HCT116 (cell line): Measurements from ENCODE around the gene BRAP. TPM values are rescaled to one million over a fixed set of nuclear protein-coding genes. Genes with fewer than 3 reads are reported as not detected.

Source experiments
- ATAC-seq: fragments of 200-7000 bp; cut with Tn5 transposase; 2 replicates; pipeline ENCODE4 v1.9.1; 2020; ENCODE audit warnings: mild to moderate bottlenecking, moderate library complexity
- BruUV-seq: library from RNA; stranded (reverse); fragments of 400-500 nt; replicated peaks from 2 replicates; lab custom pipeline; 2021; lab: Mats Ljungman, UMichigan
- CTCF ChIA-PET: fragments of 300-600 bp; sonication (Branson Sonifier 250); formaldehyde crosslinking; loops from one replicate; lab custom pipeline; 2021; ENCODE audit warnings: antibody characterized with exemption; lab: Charles Lee
- POLR2A ChIA-PET: fragments of 300-600, 350-600 bp; sonication (Branson Sonifier 250); formaldehyde crosslinking; loops from one replicate; lab custom pipeline; 2021; ENCODE audit warnings: antibody characterized with exemption; lab: Charles Lee
- RAD21 ChIA-PET, 2 experiments: fragments of 300-600 bp; sonication (Branson Sonifier 250); formaldehyde crosslinking; loops; one replicate each; lab custom pipeline; 2023; ENCODE audit warnings: low total read pairs in 2 of 2; ENCODE audit not compliant: uncharacterized antibody in 2 of 2, unreplicated experiment in 2 of 2, low non-redundant PET in 1 of 2; lab: Charles Lee
- DNase-seq: peaks from one replicate; pipeline ENCODE4 v3.0.0-alpha.2; 2010; ENCODE audit warnings: low read depth, low spot score
- H2AFZ ChIP-seq: fragments of 200-600 bp; shearing (Covaris generic), sonication (generic); 2 replicates; pipeline ENCODE4 v1.6.1; 2017; ENCODE audit warnings: low read depth, mixed run types, mixed read lengths, antibody characterized with exemption, low read length; ENCODE audit not compliant: poor library complexity, severe bottlenecking
- H3K27ac ChIP-seq: 2 replicates; pipeline ENCODE4 v1.5.1; 2012; ENCODE audit warnings: low read depth, low read length
- H3K27me3 ChIP-seq: fragments of 200-600 bp; sonication (generic); 2 replicates; pipeline ENCODE4 v1.6.1; 2016; ENCODE audit warnings: mixed run types, low read length, mixed read lengths; ENCODE audit not compliant: insufficient read depth
- H3K36me3 ChIP-seq, 2 experiments: fragments of 200-500 bp in 1 of 2; fragments of 200-600 bp in 1 of 2; sonication (Bioruptor generic) in 1 of 2; sonication (generic) in 1 of 2; 2 replicates each; pipeline versions ENCODE4 v1.5.1 to v1.6.1; 2014 to 2016; ENCODE audit warnings: low read length in 2 of 2, inconsistent platforms in 1 of 2, mixed read lengths in 1 of 2, mixed run types in 1 of 2; ENCODE audit not compliant: insufficient read depth in 2 of 2, control insufficient read depth in 1 of 2
- H3K4me1 ChIP-seq, 2 experiments: fragments of 200-600 bp in 1 of 2; sonication (generic) in 1 of 2; 2 replicates each; pipeline versions ENCODE4 v1.5.1 to v1.6.1; 2012 to 2017; ENCODE audit warnings: low read length in 2 of 2, inconsistent platforms in 1 of 2, mild to moderate bottlenecking in 1 of 2, mixed read lengths in 1 of 2, mixed run types in 1 of 2, moderate library complexity in 1 of 2; ENCODE audit not compliant: insufficient read depth in 2 of 2, control insufficient read depth in 1 of 2
- H3K4me2 ChIP-seq: fragments of 200-600 bp; sonication (generic); 2 replicates; pipeline ENCODE4 v1.6.1; 2017; ENCODE audit warnings: mixed run types, low read length, mixed read lengths
- H3K4me3 ChIP-seq, 2 experiments: fragments of 200-600 bp in 1 of 2; sonication (generic) in 1 of 2; replicated peaks in 1 of 2; 2 replicates each; pipeline ENCODE4 v1.5.1; 2011 to 2016; ENCODE audit warnings: low read length in 2 of 2, control low read depth in 1 of 2, low read depth in 1 of 2, mild to moderate bottlenecking in 1 of 2, mixed read lengths in 1 of 2, mixed run types in 1 of 2
- H3K79me2 ChIP-seq: fragments of 200-600 bp; sonication (generic); 2 replicates; pipeline ENCODE4 v1.6.1; 2017; ENCODE audit warnings: mild to moderate bottlenecking, mixed run types, low read length, moderate library complexity, mixed read lengths; ENCODE audit not compliant: insufficient read depth
- H3K9ac ChIP-seq: fragments of 200-600 bp; sonication (generic); 2 replicates; pipeline ENCODE4 v1.6.1; 2016; ENCODE audit warnings: low read length, mixed read lengths
- H3K9me2 ChIP-seq: fragments of 200-600 bp; sonication (generic), shearing (Covaris generic); 2 replicates; pipeline ENCODE4 v1.6.1; 2017; ENCODE audit warnings: mixed run types, mild to moderate bottlenecking, moderate library complexity; ENCODE audit not compliant: insufficient read depth
- H3K9me3 ChIP-seq, 2 experiments: fragments of 200-500 bp in 1 of 2; fragments of 200-600 bp in 1 of 2; sonication (Bioruptor generic) in 1 of 2; sonication (generic) in 1 of 2; 2 replicates each; pipeline ENCODE4 v1.6.1; 2014 to 2017; ENCODE audit warnings: low read length in 2 of 2, mixed read lengths in 2 of 2, inconsistent platforms in 1 of 2, low read depth in 1 of 2, mild to moderate bottlenecking in 1 of 2, mixed run types in 1 of 2, moderate library complexity in 1 of 2; ENCODE audit not compliant: control insufficient read depth in 1 of 2, insufficient read depth in 1 of 2
- H4K20me1 ChIP-seq: fragments of 200-600 bp; sonication (generic), shearing (Covaris generic); 2 replicates; pipeline ENCODE4 v1.6.1; 2017; ENCODE audit warnings: mixed run types, mild to moderate bottlenecking, moderate library complexity; ENCODE audit not compliant: insufficient read depth
- CBX3 ChIP-seq: IDR thresholded peaks from 2 replicates; pipeline ENCODE4 v1.6.1; 2012; ENCODE audit warnings: low read depth
- EGR1 ChIP-seq: IDR thresholded peaks from 2 replicates; pipeline ENCODE4 v1.6.1; 2012; ENCODE audit warnings: low read depth
- EZH2phosphoT487 ChIP-seq: fragments of 200-600 bp; IDR thresholded peaks from 2 replicates; pipeline ENCODE4 v1.6.1; 2018; ENCODE audit warnings: antibody characterized with exemption, borderline replicate concordance
- JUND ChIP-seq: IDR thresholded peaks from 2 replicates; pipeline ENCODE4 v1.6.1; 2012
- POLR2AphosphoS5 ChIP-seq: IDR thresholded peaks from 2 replicates; pipeline ENCODE4 v1.6.1; 2011; ENCODE audit warnings: mild to moderate bottlenecking, low read depth, low read length, moderate library complexity
- RAD21 ChIP-seq: IDR thresholded peaks from 2 replicates; pipeline ENCODE4 v1.6.1; 2012; ENCODE audit warnings: low read depth, mild to moderate bottlenecking
- SIN3A ChIP-seq: IDR thresholded peaks from 2 replicates; pipeline ENCODE4 v1.6.1; 2012; ENCODE audit warnings: low read depth
- SP1 ChIP-seq: IDR thresholded peaks from 2 replicates; pipeline ENCODE4 v1.6.1; 2012; ENCODE audit warnings: low read depth
- SRF ChIP-seq: IDR thresholded peaks from 2 replicates; pipeline ENCODE4 v1.6.1; 2012; ENCODE audit warnings: low read depth
- TCF7L2 ChIP-seq: IDR thresholded peaks from 2 replicates; pipeline ENCODE4 v1.7.0; 2011; ENCODE audit warnings: borderline replicate concordance, inconsistent platforms; ENCODE audit not compliant: insufficient read depth, insufficient read length; ENCODE audit errors: extremely low read depth
- YY1 ChIP-seq: IDR thresholded peaks from 2 replicates; pipeline ENCODE4 v1.6.1; 2011; ENCODE audit warnings: low read length, low read depth, moderate library complexity, mild to moderate bottlenecking; ENCODE audit not compliant: insufficient replicate concordance; ENCODE audit errors: extremely low read depth
- ZFX ChIP-seq: fragments of 450-650 bp; IDR thresholded peaks from 2 replicates; pipeline ENCODE4 v1.6.1; 2017
- intact Hi-C: fragments of 100-400 bp; cut with micrococcal nuclease; formaldehyde crosslinking; loops from 2 replicates; pipeline ENCODE4 v1.10.0; 2022
- total RNA-seq: library from RNA; stranded (reverse); gene quantifications from one replicate; pipeline ENCODE4 v1.2.1, GENCODE V29; 2021; ENCODE audit not compliant: unreplicated experiment
- TF ChIP-seq, protein P1 (sequence below): IDR thresholded peaks from 2 replicates; pipeline ENCODE4 v1.6.1; 2011; ENCODE audit warnings: mild to moderate bottlenecking, low read length, moderate library complexity; ENCODE audit not compliant: insufficient replicate concordance; ENCODE audit errors: extremely low read depth
- TF ChIP-seq, protein P2 (sequence below), 3 experiments: fragments of 200-600 bp in 1 of 3; sonication (generic) in 1 of 3; IDR thresholded peaks in 2 of 3; conservative IDR thresholded peaks in 1 of 3; 2 replicates each; pipeline ENCODE4 v1.5.1; 2012 to 2017; ENCODE audit warnings: low read depth in 2 of 3, low read length in 2 of 3, antibody characterized with exemption in 1 of 3, borderline replicate concordance in 1 of 3, control low read depth in 1 of 3, mild to moderate bottlenecking in 1 of 3, mixed read lengths in 1 of 3, mixed run types in 1 of 3, moderate library complexity in 1 of 3; ENCODE audit not compliant: insufficient read depth in 1 of 3
- TF ChIP-seq, protein P3 (sequence below): IDR thresholded peaks from 2 replicates; pipeline ENCODE4 v1.6.1; 2012; ENCODE audit warnings: low read depth
- TF ChIP-seq, protein P4 (sequence below): IDR thresholded peaks from 2 replicates; pipeline ENCODE4 v1.6.1; 2012
- TF ChIP-seq, protein P5 (sequence below): IDR thresholded peaks from 2 replicates; pipeline ENCODE4 v1.6.1; 2012

Gene BRAP
- total RNA-seq, 1 experiment from 2014 or later = 16.7 TPM

DNA sequence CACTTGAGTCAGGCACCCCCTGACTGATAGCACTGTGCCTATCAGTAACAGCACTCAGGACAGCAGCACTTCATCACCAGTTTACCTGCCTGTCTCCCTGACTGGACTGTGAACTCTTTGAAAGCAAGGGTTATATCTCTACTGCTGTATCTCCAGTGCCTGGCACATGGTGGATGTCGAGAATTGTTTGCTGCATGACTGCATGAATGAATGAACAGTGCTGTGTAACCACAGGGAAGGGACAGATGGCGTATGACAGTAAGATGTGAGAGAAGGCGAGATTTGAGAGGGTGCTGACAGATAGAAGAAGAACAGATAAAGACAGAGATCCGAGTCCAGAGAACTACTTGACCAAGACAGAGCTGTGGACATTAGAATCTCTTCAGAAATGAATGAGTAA, 29.7 kb downstream of the BRAP start:
- Histone ChIP-seq H3K36me3 (peaks cover 19 to 27% of the 10 kb centered on the region in 2 experiments), H3K4me3 (no peak overlapping the region), H3K9me3 (no peaks in the 10 kb centered on the region), H3K79me2 (no peaks in the 10 kb centered on the region), H3K9ac (no peak overlapping the region), H4K20me1 (no peaks in the 10 kb centered on the region), H3K4me2 (no peak overlapping the region), H2AFZ (no peak overlapping the region), H3K4me1 (no peaks in the 10 kb centered on the region), H3K27ac (no peak overlapping the region), H3K27me3 (no peaks in the 10 kb centered on the region), H3K9me2 (no peaks in the 10 kb centered on the region)
- DNase-seq = no peak
- no TSS peak for BruUV-seq
- intact Hi-C loops = no loop called here
- CTCF ChIA-PET = no interaction called here
- TF ChIP-seq EGR1 (no peak), YY1 (no peak), JUND (no peak), EZH2phosphoT487 (no peak), CBX3 (no peak), TCF7L2 (no peak), POLR2AphosphoS5 (no peak), RAD21 (no peak), ZFX (no peak), SIN3A (no peak), SRF (no peak), SP1 (no peak)
- TF ChIP-seq, protein P1, sequence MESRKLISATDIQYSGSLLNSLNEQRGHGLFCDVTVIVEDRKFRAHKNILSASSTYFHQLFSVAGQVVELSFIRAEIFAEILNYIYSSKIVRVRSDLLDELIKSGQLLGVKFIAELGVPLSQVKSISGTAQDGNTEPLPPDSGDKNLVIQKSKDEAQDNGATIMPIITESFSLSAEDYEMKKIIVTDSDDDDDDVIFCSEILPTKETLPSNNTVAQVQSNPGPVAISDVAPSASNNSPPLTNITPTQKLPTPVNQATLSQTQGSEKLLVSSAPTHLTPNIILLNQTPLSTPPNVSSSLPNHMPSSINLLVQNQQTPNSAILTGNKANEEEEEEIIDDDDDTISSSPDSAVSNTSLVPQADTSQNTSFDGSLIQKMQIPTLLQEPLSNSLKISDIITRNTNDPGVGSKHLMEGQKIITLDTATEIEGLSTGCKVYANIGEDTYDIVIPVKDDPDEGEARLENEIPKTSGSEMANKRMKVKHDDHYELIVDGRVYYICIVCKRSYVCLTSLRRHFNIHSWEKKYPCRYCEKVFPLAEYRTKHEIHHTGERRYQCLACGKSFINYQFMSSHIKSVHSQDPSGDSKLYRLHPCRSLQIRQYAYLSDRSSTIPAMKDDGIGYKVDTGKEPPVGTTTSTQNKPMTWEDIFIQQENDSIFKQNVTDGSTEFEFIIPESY = no peak
- TF ChIP-seq, protein P2, sequence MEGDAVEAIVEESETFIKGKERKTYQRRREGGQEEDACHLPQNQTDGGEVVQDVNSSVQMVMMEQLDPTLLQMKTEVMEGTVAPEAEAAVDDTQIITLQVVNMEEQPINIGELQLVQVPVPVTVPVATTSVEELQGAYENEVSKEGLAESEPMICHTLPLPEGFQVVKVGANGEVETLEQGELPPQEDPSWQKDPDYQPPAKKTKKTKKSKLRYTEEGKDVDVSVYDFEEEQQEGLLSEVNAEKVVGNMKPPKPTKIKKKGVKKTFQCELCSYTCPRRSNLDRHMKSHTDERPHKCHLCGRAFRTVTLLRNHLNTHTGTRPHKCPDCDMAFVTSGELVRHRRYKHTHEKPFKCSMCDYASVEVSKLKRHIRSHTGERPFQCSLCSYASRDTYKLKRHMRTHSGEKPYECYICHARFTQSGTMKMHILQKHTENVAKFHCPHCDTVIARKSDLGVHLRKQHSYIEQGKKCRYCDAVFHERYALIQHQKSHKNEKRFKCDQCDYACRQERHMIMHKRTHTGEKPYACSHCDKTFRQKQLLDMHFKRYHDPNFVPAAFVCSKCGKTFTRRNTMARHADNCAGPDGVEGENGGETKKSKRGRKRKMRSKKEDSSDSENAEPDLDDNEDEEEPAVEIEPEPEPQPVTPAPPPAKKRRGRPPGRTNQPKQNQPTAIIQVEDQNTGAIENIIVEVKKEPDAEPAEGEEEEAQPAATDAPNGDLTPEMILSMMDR (IDR thresholded peaks at IDR 0.05 in 2 of 3, conservative IDR thresholded peaks at IDR 0.05 in 1 of 3; ENCODE audit: borderline replicate concordance in 1 of 3, insufficient read depth in 1 of 3, low read depth in 2 of 3, low read length in 2 of 3) = no peak
- TF ChIP-seq, protein P3, sequence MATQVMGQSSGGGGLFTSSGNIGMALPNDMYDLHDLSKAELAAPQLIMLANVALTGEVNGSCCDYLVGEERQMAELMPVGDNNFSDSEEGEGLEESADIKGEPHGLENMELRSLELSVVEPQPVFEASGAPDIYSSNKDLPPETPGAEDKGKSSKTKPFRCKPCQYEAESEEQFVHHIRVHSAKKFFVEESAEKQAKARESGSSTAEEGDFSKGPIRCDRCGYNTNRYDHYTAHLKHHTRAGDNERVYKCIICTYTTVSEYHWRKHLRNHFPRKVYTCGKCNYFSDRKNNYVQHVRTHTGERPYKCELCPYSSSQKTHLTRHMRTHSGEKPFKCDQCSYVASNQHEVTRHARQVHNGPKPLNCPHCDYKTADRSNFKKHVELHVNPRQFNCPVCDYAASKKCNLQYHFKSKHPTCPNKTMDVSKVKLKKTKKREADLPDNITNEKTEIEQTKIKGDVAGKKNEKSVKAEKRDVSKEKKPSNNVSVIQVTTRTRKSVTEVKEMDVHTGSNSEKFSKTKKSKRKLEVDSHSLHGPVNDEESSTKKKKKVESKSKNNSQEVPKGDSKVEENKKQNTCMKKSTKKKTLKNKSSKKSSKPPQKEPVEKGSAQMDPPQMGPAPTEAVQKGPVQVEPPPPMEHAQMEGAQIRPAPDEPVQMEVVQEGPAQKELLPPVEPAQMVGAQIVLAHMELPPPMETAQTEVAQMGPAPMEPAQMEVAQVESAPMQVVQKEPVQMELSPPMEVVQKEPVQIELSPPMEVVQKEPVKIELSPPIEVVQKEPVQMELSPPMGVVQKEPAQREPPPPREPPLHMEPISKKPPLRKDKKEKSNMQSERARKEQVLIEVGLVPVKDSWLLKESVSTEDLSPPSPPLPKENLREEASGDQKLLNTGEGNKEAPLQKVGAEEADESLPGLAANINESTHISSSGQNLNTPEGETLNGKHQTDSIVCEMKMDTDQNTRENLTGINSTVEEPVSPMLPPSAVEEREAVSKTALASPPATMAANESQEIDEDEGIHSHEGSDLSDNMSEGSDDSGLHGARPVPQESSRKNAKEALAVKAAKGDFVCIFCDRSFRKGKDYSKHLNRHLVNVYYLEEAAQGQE = no peak
- TF ChIP-seq, protein P4, sequence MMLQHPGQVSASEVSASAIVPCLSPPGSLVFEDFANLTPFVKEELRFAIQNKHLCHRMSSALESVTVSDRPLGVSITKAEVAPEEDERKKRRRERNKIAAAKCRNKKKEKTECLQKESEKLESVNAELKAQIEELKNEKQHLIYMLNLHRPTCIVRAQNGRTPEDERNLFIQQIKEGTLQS = no peak
- TF ChIP-seq, protein P5, sequence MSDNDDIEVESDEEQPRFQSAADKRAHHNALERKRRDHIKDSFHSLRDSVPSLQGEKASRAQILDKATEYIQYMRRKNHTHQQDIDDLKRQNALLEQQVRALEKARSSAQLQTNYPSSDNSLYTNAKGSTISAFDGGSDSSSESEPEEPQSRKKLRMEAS = no peak
- ATAC-seq = no peak
- POLR2A ChIA-PET = no interaction called here
- RAD21 ChIA-PET = no interaction called here
